Progenitor cell of endocrine pancreas (in vitro differentiated cells): ENCODE data around the gene TMC8. TPM values are rescaled to one million over a fixed set of nuclear protein-coding genes. Genes with fewer than 3 reads are reported as not detected.
"Not testable (repeated sequence)": the region's sequence is repeated elsewhere in the genome, so short reads cannot be mapped to it uniquely, and the experiment has no call there.

Source experiments
- DNase-seq: peaks from one replicate; pipeline ENCODE4 v3.0.0; 2021; ENCODE audit warnings: low spot score; ENCODE audit not compliant: unreplicated experiment
- H3K27ac Mint-ChIP-seq: 2 replicates; pipeline ENCODE4 v1.8.0; 2021; ENCODE audit warnings: mild to moderate bottlenecking, moderate library complexity, mixed read lengths
- H3K27me3 Mint-ChIP-seq: 2 replicates; pipeline ENCODE4 v1.8.0; 2021; ENCODE audit warnings: mixed read lengths
- H3K36me3 Mint-ChIP-seq: 2 replicates; pipeline ENCODE4 v1.8.0; 2022; ENCODE audit warnings: mixed read lengths; ENCODE audit not compliant: insufficient read depth
- H3K4me1 Mint-ChIP-seq: 2 replicates; pipeline ENCODE4 v1.8.0; 2021; ENCODE audit warnings: low read depth, mixed read lengths
- H3K4me3 Mint-ChIP-seq: 2 replicates; pipeline ENCODE4 v1.8.0; 2021; ENCODE audit warnings: low read depth, mild to moderate bottlenecking, moderate library complexity, mixed read lengths
- H3K9me3 Mint-ChIP-seq: 2 replicates; pipeline ENCODE4 v1.8.0; 2021; ENCODE audit warnings: low read depth, mixed read lengths
- CTCF ChIP-seq: fragments of 200-600 bp; sonication (generic); IDR thresholded peaks from one replicate; pipeline ENCODE4 v1.5.0; 2021; ENCODE audit warnings: antibody characterized with exemption, mild to moderate bottlenecking; ENCODE audit not compliant: unreplicated experiment
- long read RNA-seq: library from polyadenylated mRNA; unstranded; transcript quantifications from one replicate; pipeline ENCODE4 v2.0.0, GENCODE V29; 2020
- total RNA-seq: library from RNA; stranded (reverse); gene quantifications from 2 replicates; pipeline ENCODE4 v1.2.1, GENCODE V29; 2021

The TMC8 gene
- 0.12 and 0.58 TPM in 2 replicates for total RNA-seq
- long read RNA-seq: 0 reads

DNA sequence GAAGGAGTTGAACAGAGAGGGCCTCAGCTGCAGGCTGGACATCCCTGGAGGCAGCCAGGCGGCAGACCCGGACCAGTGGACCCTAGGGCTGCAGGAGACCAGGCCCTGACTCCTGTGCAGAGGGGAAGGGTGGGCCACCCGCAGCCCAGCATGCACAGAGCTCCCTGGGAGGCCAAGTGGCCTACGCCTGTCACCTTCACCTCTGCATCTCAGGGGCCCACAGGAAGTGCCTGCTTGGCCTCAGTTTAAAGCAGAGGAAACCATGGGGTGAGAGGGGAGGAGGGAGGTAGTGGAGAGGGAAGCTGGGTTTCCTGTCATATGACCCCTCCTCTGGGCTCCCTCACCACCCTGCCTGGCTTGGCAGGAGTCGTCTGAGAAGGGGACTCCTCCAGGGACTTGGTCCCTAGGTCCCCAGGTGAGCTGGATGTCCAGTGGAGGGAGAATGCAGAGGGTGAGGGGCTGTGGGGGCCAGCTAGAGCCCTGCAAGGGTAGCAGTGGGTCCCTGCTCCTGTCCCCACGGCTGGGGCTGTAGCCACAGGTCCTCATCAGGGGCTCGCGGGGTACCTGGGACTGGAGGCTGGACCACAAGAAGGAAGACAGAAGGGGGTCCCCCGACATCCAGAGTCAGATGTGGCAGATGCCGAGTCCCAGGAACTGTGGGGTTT is at the start of gene TMC8:
Gene TMC8, plus strand, starts transcription at position 335 of the 665 bp plus-strand sequence. CDS start 818 bp downstream, outside the sequence.
- peaks cover 24% of the 10 kb centered on the region for H3K27me3 Mint-ChIP-seq
- TF ChIP-seq CTCF: no peak
- H3K36me3 Mint-ChIP-seq: no peaks in the 10 kb centered on the region
- H3K4me3 Mint-ChIP-seq: peak within 1 kb of the TSS; percentile 48
- no peak within 1 kb of the TSS for H3K27ac Mint-ChIP-seq
- no peaks in the 10 kb centered on the region for H3K9me3 Mint-ChIP-seq
- H3K4me1 Mint-ChIP-seq: peaks cover 8% of the 10 kb centered on the region
- no peak for DNase-seq

DNA sequence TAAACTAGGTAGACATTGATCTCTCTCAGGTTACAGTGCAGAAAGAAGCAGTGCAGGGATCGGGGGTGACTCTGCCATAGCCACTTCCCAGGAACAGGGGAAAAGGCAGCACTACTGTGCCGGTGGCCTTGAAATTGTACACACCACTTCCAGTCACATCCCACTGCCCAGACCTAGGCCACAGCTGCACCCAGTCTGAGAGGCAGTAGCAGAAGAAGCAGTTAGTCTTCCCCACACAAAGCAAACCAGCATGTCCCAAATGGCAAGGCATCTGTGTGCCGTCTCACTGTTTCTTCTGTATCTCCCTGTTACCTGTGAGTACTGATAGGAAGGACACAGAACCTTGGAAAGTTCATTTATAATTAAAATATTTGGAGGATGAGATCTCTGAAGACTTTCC is 49.0 kb upstream of the TMC8 start:
- TF ChIP-seq CTCF: no peak
- no peak for DNase-seq
- H3K9me3 Mint-ChIP-seq: no peaks in the 10 kb centered on the region
- H3K4me1 Mint-ChIP-seq: peaks cover 3% of the 10 kb centered on the region
- H3K27me3 Mint-ChIP-seq: no peaks in the 10 kb centered on the region
- no peak overlapping the region for H3K4me3 Mint-ChIP-seq
- no peak overlapping the region for H3K27ac Mint-ChIP-seq
- H3K36me3 Mint-ChIP-seq: peaks cover 24% of the 10 kb centered on the region

GRCh38 chr17:78082355-78082872 is 48.2 kb upstream of the TMC8 start:
- not testable (repeated sequence) for H3K4me3 Mint-ChIP-seq, H3K9me3 Mint-ChIP-seq, H3K27me3 Mint-ChIP-seq, H3K27ac Mint-ChIP-seq, DNase-seq, H3K4me1 Mint-ChIP-seq
- peaks cover 24% of the 10 kb centered on the region for H3K36me3 Mint-ChIP-seq

- no peak overlapping the region for H3K27ac Mint-ChIP-seq
- no peaks in the 10 kb centered on the region for H3K27me3 Mint-ChIP-seq
- no peaks in the 10 kb centered on the region for H3K9me3 Mint-ChIP-seq
- no peaks in the 10 kb centered on the region for H3K4me1 Mint-ChIP-seq
- TF ChIP-seq CTCF: no peak
- no peak overlapping the region for H3K4me3 Mint-ChIP-seq
- H3K36me3 Mint-ChIP-seq: peaks cover 24% of the 10 kb centered on the region
- no peak for DNase-seq
Observed at GRCh38 chr17:78082988-78083387, 47.6 kb upstream of the TMC8 start.

DNA sequence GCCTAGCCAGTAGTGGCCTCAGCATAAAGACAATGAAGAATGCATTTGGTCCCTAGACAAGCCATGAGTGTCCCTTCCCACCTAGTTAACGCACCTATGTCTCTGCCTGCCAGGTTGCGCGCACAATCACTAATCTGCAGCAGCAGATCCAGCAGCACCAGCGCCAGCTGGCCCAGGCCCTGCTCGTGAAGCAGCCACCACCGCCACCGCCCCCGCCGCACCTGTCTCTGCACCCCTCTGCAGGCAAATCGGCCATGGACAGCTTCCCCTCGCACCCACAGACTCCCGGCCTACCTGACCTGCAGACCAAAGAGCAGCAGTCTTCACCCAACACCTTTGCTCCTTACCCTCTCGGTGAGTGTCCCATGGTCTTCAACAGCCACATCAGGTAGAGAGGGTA is 43.8 kb upstream of the TMC8 start:
- peaks cover 29% of the 10 kb centered on the region for H3K36me3 Mint-ChIP-seq
- DNase-seq: no peak
- H3K27me3 Mint-ChIP-seq: no peaks in the 10 kb centered on the region
- H3K4me3 Mint-ChIP-seq: no peak overlapping the region
- no peak overlapping the region for H3K27ac Mint-ChIP-seq
- no peaks in the 10 kb centered on the region for H3K4me1 Mint-ChIP-seq
- TF ChIP-seq CTCF: no peak
- H3K9me3 Mint-ChIP-seq: no peaks in the 10 kb centered on the region

DNA sequence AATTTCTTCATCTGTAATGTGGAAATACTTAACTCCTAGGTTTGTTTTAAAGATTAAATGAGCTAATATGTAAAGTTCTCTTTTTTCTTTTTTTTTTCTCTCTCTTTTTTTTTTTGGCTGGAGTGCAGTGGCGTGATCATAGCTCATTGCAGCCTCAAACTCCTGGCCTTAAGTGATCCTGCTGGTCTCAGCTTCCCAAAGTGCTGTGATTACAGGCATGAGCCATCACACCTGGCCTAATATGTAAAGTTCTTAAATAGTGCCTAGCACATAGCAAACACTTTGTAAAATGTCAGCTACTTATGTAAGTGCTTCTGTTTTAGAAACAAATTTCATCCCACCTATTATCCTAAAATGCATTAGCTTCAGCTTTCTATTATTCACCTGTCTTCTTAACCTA is 42.0 kb upstream of the TMC8 start:
- H3K9me3 Mint-ChIP-seq: no peaks in the 10 kb centered on the region
- no peak overlapping the region for H3K27ac Mint-ChIP-seq
- H3K36me3 Mint-ChIP-seq: peaks cover 31% of the 10 kb centered on the region
- H3K4me1 Mint-ChIP-seq: no peaks in the 10 kb centered on the region
- no peak for TF ChIP-seq CTCF
- no peak for DNase-seq
- no peaks in the 10 kb centered on the region for H3K27me3 Mint-ChIP-seq
- no peak overlapping the region for H3K4me3 Mint-ChIP-seq
